Endothelial cell of umbilical vein (primary cell): Measurements from ENCODE around the gene LY9. TPM values are rescaled to one million over a fixed set of nuclear protein-coding genes. Genes with fewer than 3 reads are reported as not detected.

Source experiments
- BruUV-seq: library from RNA; stranded (reverse); fragments of 400-500 nt; replicated peaks from 2 replicates; lab custom pipeline; 2021; lab: Mats Ljungman, UMichigan
- CTCF ChIA-PET: fragments of 300-600, 350-600 bp; sonication (Branson Sonifier 250); formaldehyde crosslinking; loops from one replicate; lab custom pipeline; 2021; ENCODE audit warnings: antibody characterized with exemption, inconsistent platforms; lab: Charles Lee
- POLR2A ChIA-PET: fragments of 300-600, 350-600 bp; sonication (Branson Sonifier 250); formaldehyde crosslinking; loops from one replicate; lab custom pipeline; 2021; ENCODE audit warnings: antibody characterized with exemption, inconsistent platforms; lab: Charles Lee
- DNase-seq: peaks from one replicate; pipeline ENCODE4 v3.0.0-alpha.2; 2011; ENCODE audit warnings: low read depth, low spot score
- FAIRE-seq: peaks from 2 replicates; lab custom pipeline; 2011; peaks lifted over from hg19 to GRCh38; lab: Jason Lieb, UNC
- H2AFZ ChIP-seq: 2 replicates; pipeline ENCODE4 v1.6.0; 2012; ENCODE audit warnings: low read depth, low read length, control low read depth, inconsistent platforms
- H3K27ac ChIP-seq: 2 replicates; pipeline ENCODE4 v1.5.1; 2011; ENCODE audit warnings: low read depth, mild to moderate bottlenecking, control low read depth, low read length, moderate library complexity; ENCODE audit not compliant: insufficient read depth
- H3K27me3 ChIP-seq, 2 experiments: 2 replicates each; pipeline versions ENCODE4 v1.6.0 to v1.6.1; 2011; ENCODE audit warnings: low read length in 2 of 2, mixed read lengths in 1 of 2; ENCODE audit not compliant: control insufficient read depth in 2 of 2, insufficient read depth in 2 of 2
- H3K36me3 ChIP-seq, 2 experiments: 2 replicates in 1 of 2; 3 replicates in 1 of 2; pipeline ENCODE4 v1.5.1; 2011; ENCODE audit warnings: low read length in 2 of 2, mild to moderate bottlenecking in 1 of 2, moderate library complexity in 1 of 2; ENCODE audit not compliant: control insufficient read depth in 2 of 2, insufficient read depth in 2 of 2; ENCODE audit errors: extremely low read depth in 1 of 2
- H3K4me1 ChIP-seq: 3 replicates; pipeline ENCODE4 v1.5.1; 2011; ENCODE audit warnings: mild to moderate bottlenecking, low read length; ENCODE audit not compliant: control insufficient read depth, insufficient read depth; ENCODE audit errors: extremely low read depth
- H3K4me2 ChIP-seq: 2 replicates; pipeline ENCODE4 v1.6.1; 2011; ENCODE audit warnings: low read length, control low read depth, mixed read lengths; ENCODE audit not compliant: insufficient read depth
- H3K4me3 ChIP-seq, 3 experiments: fragments of 200-600 bp in 1 of 3; sonication (generic), shearing (Covaris generic) in 1 of 3; replicated peaks in 1 of 3; 2 replicates each; pipeline ENCODE4 v1.5.1; 2011 to 2016; ENCODE audit warnings: control low read depth in 3 of 3, low read length in 3 of 3, mild to moderate bottlenecking in 2 of 3, inconsistent platforms in 1 of 3, low read depth in 1 of 3, moderate library complexity in 1 of 3; ENCODE audit not compliant: insufficient read depth in 1 of 3
- H3K79me2 ChIP-seq: 2 replicates; pipeline ENCODE4 v1.6.0; 2012; ENCODE audit warnings: low read length, inconsistent platforms; ENCODE audit not compliant: control insufficient read depth, insufficient read depth
- H3K9ac ChIP-seq: replicated peaks from 2 replicates; pipeline ENCODE3; 2011; ENCODE audit warnings: low read length, control low read depth; ENCODE audit not compliant: insufficient read depth; ENCODE audit errors: extremely low read depth
- H3K9me1 ChIP-seq: replicated peaks from 3 replicates; pipeline ENCODE4 v1.6.0; 2011; ENCODE audit warnings: mild to moderate bottlenecking, low read length; ENCODE audit not compliant: control insufficient read depth, insufficient read depth; ENCODE audit errors: extremely low read depth
- H3K9me3 ChIP-seq: replicated peaks from 2 replicates; pipeline ENCODE4 v1.5.1; 2012; ENCODE audit warnings: low read length, inconsistent platforms; ENCODE audit not compliant: control insufficient read depth, insufficient read depth
- H4K20me1 ChIP-seq: replicated peaks from 2 replicates; pipeline ENCODE3; 2011; ENCODE audit warnings: mild to moderate bottlenecking, low read length; ENCODE audit not compliant: control insufficient read depth, insufficient read depth; ENCODE audit errors: extremely low read depth
- MYC ChIP-seq: IDR thresholded peaks from one replicate; pipeline ENCODE4 v1.6.1; 2011; ENCODE audit warnings: mild to moderate bottlenecking, low read depth, low read length
- POLR2A ChIP-seq: IDR thresholded peaks from 2 replicates; pipeline ENCODE4 v1.6.1; 2012; ENCODE audit warnings: low read depth, mild to moderate bottlenecking, control low read depth, low read length
- dilution Hi-C: fragments of 300-500 bp; cut with MboI; formaldehyde crosslinking; loops from one replicate; pipeline ENCODE4 v1.15.0; 2019; ENCODE audit warnings: low sequenced_read_pairs; ENCODE audit not compliant: extremely low pct_ligation_motif_present
- intact Hi-C: fragments of 100-400 bp; cut with micrococcal nuclease; formaldehyde crosslinking; loops from one replicate; pipeline ENCODE4 v1.10.0; 2022
- polyA plus RNA-seq, 4 experiments: library from polyadenylated mRNA; depleted of rRNA in 3 of 4; stranded (reverse) in 3 of 4; unstranded in 1 of 4; fragments of >200 nt; gene quantifications; 2 replicates each; pipeline versions ENCODE4 v1.2.1 to v1.2.3, GENCODE V29; 2011 to 2012; ENCODE audit warnings: missing spikeins in 1 of 4
- total RNA-seq: library from RNA; stranded (reverse); gene quantifications from 2 replicates; pipeline ENCODE4 v1.2.3, GENCODE V29; 2021
- TF ChIP-seq, protein P1 (sequence below), 2 donors: IDR thresholded peaks; 1 replicate in 1 of 2; 2 replicates in 1 of 2; pipeline ENCODE4 v1.5.1; 2011; ENCODE audit warnings: low read length in 2 of 2, mild to moderate bottlenecking in 2 of 2, moderate library complexity in 2 of 2, control low read depth in 1 of 2, inconsistent platforms in 1 of 2, low read depth in 1 of 2; ENCODE audit not compliant: insufficient read depth in 1 of 2; ENCODE audit errors: extremely low read depth in 1 of 2

LY9 gene
- total and polyA plus RNA-seq, 2 donors (not counting 3 experiments of a cell fraction or from before 2014, with no cell fraction given): not detected

DNA sequence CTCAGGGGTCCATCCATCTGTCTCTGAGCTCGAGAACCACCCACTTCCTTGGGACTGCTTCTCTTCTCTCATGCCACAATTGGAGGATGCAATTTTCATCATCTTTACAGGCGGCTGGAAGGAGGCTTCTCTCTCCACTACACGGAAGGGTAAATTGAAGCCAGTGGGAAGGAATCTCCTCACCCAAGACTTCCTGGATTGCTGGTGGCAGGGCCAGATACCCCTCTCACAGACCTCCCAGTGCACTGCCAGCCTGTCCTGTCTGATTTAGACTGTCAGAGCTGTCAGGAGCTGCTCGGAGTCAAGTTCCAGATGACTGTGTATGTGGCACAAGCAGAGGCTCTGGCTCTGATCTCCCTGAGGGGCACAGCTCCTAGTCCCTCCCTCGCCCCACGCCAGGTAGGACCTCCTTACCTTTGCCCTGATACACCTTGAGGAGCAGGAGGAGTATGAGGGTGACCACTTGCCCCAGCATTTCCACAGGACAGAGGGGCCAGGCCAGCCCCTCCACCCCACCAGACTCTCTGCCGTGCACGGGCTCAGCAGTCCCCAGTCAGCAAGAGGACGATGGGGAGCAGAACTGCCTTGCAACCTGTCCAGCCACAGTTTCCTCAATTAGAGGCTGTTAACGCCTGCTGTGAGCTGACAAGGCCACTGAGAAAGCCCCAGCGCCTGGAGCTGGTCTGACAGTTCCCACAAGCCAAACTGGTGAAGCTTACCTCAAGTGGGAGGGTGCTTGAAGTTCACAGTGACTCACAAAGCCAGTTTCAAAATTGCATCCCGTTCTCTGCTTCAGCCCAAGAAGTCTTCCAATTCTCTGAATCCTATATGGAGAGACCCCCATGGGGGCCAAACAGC lies 66.5 kb downstream of the LY9 start, which contains the start of gene CD244:
Gene CD244, minus strand, starts transcription at position 685 of the 858 bp plus-strand sequence. Its CDS starts 210 bp downstream, at position 475.
- Histone ChIP-seq H3K9ac (no peak within 1 kb of the TSS), H3K9me3 (no peaks in the 10 kb centered on the region), H3K9me1 (no peaks in the 10 kb centered on the region), H3K36me3 (no peaks in the 10 kb centered on the region), H2AFZ (no peak within 1 kb of the TSS), H3K4me1 (no peaks in the 10 kb centered on the region), H3K27ac (no peak within 1 kb of the TSS), H3K79me2 (no peaks in the 10 kb centered on the region), H3K4me2 (no peak within 1 kb of the TSS), H3K4me3 (no peak within 1 kb of the TSS), H3K27me3 (no peaks in the 10 kb centered on the region), H4K20me1 (no peaks in the 10 kb centered on the region)
- ChIA-PET POLR2A (no interaction called here), CTCF (no interaction called here)
- no peak for FAIRE-seq
- no peak for TF ChIP-seq MYC
- BruUV-seq: no TSS peak
- no peak for DNase-seq
- intact Hi-C loops: no loop called here
- dilution Hi-C loops: no loop called here

DNA sequence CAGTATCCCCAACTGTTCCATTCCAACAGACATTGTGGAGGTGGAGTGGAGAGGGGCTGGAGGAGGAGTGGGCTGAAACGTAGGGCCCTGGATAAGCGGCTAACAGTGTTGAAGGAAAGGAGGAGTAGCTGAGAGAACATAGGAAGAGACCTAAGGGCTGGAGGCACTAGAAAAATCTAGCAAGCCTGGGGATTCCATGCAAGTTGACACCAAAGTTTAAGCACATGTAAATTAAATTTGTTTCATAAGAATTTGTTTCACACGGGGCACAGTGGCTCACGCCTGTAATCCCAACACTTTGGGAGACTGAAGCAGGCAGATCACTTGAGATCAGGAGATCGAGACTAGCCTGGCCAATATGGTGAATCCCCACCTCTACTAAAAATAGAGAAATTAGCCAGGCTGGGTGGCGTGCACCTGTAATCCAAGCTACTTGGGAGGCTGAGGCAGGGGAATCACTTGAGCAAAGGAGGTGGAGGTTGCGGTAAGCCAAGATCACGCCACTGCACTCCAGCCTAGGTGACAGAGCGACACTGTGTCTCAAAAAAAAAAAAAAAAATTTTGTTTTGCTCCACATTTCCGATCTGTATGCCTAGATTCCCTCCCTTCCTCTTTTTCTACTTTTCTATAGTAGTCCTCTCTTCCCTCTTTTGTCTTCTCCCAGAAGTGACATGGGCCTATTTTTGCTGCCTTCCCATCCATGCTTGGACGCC lies 67.2 kb downstream of the LY9 start:
- H3K36me3 ChIP-seq: no peaks in the 10 kb centered on the region
- H3K9me3 ChIP-seq: no peaks in the 10 kb centered on the region
- no peaks in the 10 kb centered on the region for H3K4me1 ChIP-seq
- intact Hi-C loops (no loop called here), dilution Hi-C loops (no loop called here)
- DNase-seq: no peak
- FAIRE-seq: no peak
- no peak overlapping the region for H3K27ac ChIP-seq
- H3K4me3 ChIP-seq: no peak overlapping the region
- H3K9ac ChIP-seq: no peak overlapping the region
- H3K27me3 ChIP-seq: no peaks in the 10 kb centered on the region
- TF ChIP-seq, protein P1, sequence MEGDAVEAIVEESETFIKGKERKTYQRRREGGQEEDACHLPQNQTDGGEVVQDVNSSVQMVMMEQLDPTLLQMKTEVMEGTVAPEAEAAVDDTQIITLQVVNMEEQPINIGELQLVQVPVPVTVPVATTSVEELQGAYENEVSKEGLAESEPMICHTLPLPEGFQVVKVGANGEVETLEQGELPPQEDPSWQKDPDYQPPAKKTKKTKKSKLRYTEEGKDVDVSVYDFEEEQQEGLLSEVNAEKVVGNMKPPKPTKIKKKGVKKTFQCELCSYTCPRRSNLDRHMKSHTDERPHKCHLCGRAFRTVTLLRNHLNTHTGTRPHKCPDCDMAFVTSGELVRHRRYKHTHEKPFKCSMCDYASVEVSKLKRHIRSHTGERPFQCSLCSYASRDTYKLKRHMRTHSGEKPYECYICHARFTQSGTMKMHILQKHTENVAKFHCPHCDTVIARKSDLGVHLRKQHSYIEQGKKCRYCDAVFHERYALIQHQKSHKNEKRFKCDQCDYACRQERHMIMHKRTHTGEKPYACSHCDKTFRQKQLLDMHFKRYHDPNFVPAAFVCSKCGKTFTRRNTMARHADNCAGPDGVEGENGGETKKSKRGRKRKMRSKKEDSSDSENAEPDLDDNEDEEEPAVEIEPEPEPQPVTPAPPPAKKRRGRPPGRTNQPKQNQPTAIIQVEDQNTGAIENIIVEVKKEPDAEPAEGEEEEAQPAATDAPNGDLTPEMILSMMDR (IDR thresholded peaks at IDR 0.05; ENCODE audit: extremely low read depth in 1 of 2, insufficient read depth in 1 of 2, low read depth in 1 of 2, low read length in 2 of 2): no peak
- no peak for TF ChIP-seq POLR2A
- no peak overlapping the region for H3K4me2 ChIP-seq
- H3K79me2 ChIP-seq: no peaks in the 10 kb centered on the region
- no peak overlapping the region for H2AFZ ChIP-seq
- no peaks in the 10 kb centered on the region for H3K9me1 ChIP-seq
- ChIA-PET POLR2A (no interaction called here), CTCF (no interaction called here)
- no peaks in the 10 kb centered on the region for H4K20me1 ChIP-seq
- BruUV-seq: no TSS peak
